NB4 (cell line): Measurements from ENCODE around the gene MAGI1.

Experiments used
- DNase-seq: peaks from one replicate; pipeline ENCODE4 v3.0.0; 2010; ENCODE audit warnings: low read depth
- H3K4me3 ChIP-seq: one replicate; pipeline ENCODE4 v1.5.1; 2011; ENCODE audit warnings: mild to moderate bottlenecking, low read depth, low read length, moderate library complexity
- MYC ChIP-seq: IDR thresholded peaks from 2 replicates; pipeline ENCODE4 v1.6.1; 2011; ENCODE audit warnings: low read depth, low read length
- POLR2A ChIP-seq: IDR thresholded peaks from 2 replicates; pipeline ENCODE4 v1.6.1; 2011; ENCODE audit warnings: mild to moderate bottlenecking; ENCODE audit not compliant: insufficient read length; ENCODE audit errors: extremely low read depth
- TF ChIP-seq, protein P1 (sequence below): IDR thresholded peaks from one replicate; pipeline ENCODE4 v1.5.1; 2012; ENCODE audit warnings: low read depth, low read length
- TF ChIP-seq, protein P2 (sequence below): IDR thresholded peaks from 2 replicates; pipeline ENCODE4 v1.6.1; 2011; ENCODE audit warnings: low read depth, low read length

The MAGI1 gene

DNA sequence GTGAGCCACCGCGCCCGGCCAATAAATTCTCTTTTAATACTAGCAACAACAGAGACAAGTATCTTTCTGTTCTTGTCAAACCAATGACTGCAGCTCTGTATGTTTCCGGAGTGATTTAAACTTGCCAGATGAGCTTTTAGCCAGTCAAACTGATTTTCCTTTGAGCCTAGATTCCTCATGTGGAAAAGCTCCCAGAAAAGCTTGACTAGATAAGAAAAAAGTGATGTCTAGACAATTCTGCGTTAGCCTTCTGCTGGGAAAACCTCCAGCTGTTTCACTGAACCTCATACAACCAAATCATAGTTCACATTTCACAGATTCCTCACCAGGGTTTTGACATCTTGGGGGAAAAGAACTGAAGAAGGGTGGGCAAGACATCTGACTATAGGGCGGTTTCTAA lies 78.6 kb downstream of the MAGI1 start:
- no peak overlapping the region for H3K4me3 ChIP-seq
- no peak for DNase-seq
- TF ChIP-seq POLR2A: no peak
- no peak for TF ChIP-seq MYC
- TF ChIP-seq, protein P1, sequence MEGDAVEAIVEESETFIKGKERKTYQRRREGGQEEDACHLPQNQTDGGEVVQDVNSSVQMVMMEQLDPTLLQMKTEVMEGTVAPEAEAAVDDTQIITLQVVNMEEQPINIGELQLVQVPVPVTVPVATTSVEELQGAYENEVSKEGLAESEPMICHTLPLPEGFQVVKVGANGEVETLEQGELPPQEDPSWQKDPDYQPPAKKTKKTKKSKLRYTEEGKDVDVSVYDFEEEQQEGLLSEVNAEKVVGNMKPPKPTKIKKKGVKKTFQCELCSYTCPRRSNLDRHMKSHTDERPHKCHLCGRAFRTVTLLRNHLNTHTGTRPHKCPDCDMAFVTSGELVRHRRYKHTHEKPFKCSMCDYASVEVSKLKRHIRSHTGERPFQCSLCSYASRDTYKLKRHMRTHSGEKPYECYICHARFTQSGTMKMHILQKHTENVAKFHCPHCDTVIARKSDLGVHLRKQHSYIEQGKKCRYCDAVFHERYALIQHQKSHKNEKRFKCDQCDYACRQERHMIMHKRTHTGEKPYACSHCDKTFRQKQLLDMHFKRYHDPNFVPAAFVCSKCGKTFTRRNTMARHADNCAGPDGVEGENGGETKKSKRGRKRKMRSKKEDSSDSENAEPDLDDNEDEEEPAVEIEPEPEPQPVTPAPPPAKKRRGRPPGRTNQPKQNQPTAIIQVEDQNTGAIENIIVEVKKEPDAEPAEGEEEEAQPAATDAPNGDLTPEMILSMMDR: no peak

DNA sequence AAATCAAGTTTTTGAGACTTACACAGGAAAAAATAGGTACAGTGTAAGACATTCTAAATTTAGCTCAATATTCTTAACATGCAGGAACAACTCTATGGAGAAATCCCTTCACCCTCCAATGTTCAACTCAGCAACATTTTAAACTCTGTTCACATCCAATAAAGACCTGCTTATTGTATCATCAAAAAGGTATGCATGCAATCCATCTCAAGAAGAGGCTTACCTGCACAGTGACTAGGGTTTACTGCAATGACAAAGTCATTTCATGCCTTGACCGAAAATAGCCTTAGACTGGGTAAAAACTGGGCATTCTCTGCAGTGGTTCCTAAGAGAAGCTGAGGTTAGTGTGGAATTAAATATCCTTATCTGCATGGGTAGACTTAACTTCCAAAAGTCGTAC lies 80.5 kb downstream of the MAGI1 start:
- DNase-seq: no peak
- no peak overlapping the region for H3K4me3 ChIP-seq
- TF ChIP-seq MYC (no peak), POLR2A (no peak)
- TF ChIP-seq, protein P1: no peak

DNA sequence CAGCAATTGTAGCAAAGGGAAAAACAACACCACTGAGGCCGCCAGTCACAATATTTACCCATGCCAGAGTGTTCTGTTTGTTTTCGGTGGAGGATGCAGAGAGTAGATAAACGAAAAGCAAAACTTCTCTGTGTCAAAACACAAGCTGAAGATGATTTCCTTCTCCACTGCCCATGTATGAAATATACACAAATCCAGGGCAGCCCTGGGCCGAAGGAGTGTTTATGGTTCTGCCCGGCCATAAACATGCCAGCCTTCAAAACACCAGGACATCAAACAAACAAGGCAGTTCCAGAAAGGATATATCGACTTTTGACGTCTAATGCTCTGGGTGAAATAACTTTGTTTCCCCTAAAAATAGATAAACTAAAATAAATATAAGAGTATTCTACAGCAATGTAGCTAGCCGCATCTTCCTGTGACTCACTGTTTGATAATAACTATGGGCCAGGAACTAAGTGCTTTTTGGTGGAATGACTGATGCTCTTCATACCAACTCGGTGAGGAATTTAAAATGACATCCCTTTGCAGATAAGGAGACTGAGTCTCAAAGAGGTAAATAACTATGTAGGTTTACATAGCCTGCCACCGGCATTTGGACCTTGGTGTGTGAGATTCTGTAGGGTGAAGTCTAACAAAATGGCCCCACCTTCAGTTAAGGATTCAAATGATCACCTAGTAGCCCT lies 82.8 kb downstream of the MAGI1 start:
- no peak for TF ChIP-seq MYC
- TF ChIP-seq, protein P2, sequence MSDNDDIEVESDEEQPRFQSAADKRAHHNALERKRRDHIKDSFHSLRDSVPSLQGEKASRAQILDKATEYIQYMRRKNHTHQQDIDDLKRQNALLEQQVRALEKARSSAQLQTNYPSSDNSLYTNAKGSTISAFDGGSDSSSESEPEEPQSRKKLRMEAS: no peak
- TF ChIP-seq, protein P1: no peak
- TF ChIP-seq POLR2A: no peak
- no peak for DNase-seq
- no peak overlapping the region for H3K4me3 ChIP-seq

DNA sequence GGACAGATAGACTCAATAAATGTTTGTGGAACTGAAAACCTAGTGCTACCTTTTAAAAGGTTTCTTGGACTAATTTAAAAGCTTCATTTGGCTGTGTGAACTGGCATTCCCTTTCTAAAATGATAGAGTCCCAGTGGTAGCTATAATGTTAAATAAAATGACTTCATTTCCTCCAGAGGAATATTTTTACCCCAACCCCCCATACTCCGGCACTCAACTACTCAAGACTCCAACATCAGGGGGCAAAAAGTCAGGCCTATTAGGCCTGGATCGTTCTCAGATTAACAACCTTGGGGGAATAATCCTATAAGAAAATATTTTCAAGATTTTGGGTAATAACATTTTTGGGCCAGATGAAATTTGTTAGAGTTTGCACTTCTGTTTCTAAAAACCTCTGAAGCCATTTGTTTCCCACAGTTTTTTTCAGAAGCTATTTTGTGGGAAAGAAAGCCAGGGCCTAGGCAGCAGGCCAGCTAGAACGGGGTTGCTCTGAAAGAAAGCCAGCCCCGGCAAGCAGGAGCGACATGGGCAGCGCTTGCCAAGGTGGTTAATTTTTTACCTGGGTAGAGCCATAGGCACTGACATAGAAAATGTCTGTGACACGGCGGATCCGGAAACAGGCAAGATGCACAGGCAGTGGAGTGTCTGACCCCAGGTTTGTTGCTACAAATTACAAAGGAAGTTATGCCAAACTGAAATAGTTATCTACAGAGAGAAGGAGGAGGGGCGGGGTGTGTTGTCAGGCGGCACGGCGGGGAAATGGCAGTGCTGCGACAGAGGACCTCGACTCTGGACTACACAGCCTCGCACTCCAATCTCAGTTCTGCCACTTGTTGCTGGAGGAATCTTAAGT lies 84.6 kb downstream of the MAGI1 start:
- no peak overlapping the region for H3K4me3 ChIP-seq
- DNase-seq: no peak
- no peak for TF ChIP-seq POLR2A
- TF ChIP-seq, protein P1: no peak
- TF ChIP-seq, protein P2: no peak

DNA sequence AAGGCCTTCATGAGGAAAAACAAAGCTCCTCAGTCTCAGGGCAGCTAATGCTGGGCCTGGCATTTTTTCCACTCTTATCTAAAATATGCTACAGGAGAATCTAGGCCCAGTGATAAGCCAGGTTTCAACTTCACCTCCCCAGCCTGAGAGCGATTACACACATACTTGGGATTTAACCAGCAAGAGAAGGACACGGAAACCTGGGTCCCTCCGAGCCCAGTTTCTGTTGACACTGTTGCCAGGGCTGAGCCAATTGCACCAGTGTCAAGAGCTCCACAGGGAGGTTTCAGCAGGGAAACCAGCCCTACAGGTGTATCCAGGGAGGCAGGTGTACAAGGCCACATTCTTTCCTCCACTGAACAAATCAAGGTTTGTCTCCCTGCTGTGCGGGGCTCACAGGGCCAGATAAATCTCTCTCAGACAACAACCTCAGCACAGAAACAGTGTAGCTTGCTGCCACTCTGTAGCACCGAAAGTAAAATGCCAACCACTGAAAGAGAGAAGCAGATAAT lies 85.4 kb downstream of the MAGI1 start:
- no peak overlapping the region for H3K4me3 ChIP-seq
- no peak for DNase-seq
- TF ChIP-seq POLR2A (no peak), MYC (no peak)
- TF ChIP-seq, protein P2: no peak
- TF ChIP-seq, protein P1: no peak
